Body of pancreas (tissue), 4 donors: Measurements from ENCODE around the gene MC1R.

ENCODE experiments used
- CTCF ChIP-seq, 7 experiments: fragments of 450-650 bp in 4 of 7; fragments of 200-600 bp in 3 of 7; sonication (generic) in 3 of 7; IDR thresholded peaks; one replicate each; pipeline ENCODE4 v1.5.1; 2016 to 2019; ENCODE audit warnings: antibody characterized with exemption in 7 of 7
- POLR2A ChIP-seq, 3 donors: fragments of 450-650 bp; IDR thresholded peaks; one replicate each; pipeline ENCODE4 v1.6.1; 2016; ENCODE audit warnings: antibody characterized with exemption in 3 of 3, mild to moderate bottlenecking in 2 of 3

- no peak for TF ChIP-seq CTCF (IDR thresholded peaks at IDR 0.05)
- TF ChIP-seq POLR2A (IDR thresholded peaks at IDR 0.05), result no peak
Observed at GRCh38 chr16:89905511-89906139, 13.0 kb upstream of the MC1R start.
